DOHH2 (cell line): ENCODE results near the gene GNGT2.

Experiments used
- H3F3A ChIP-seq: fragments of 200-600 bp; sonication (generic), shearing (Covaris generic); 2 replicates; pipeline ENCODE4 v1.6.0; 2016; ENCODE audit warnings: antibody characterized with exemption, mild to moderate bottlenecking; ENCODE audit not compliant: control insufficient read depth, insufficient read depth
- H3K27ac ChIP-seq: fragments of 200-600 bp; sonication (generic); 2 replicates; pipeline ENCODE4 v1.5.1; 2014; ENCODE audit warnings: low read depth, mild to moderate bottlenecking, low read length, moderate library complexity
- H3K27me3 ChIP-seq: fragments of 200-600 bp; sonication (generic); 2 replicates; pipeline ENCODE4 v1.6.1; 2014; ENCODE audit warnings: mild to moderate bottlenecking, low read length, mixed read lengths; ENCODE audit not compliant: control insufficient read depth
- H3K36me3 ChIP-seq: fragments of 200-600 bp; sonication (generic); 2 replicates; pipeline ENCODE4 v1.6.1; 2014; ENCODE audit warnings: mild to moderate bottlenecking, low read length, moderate library complexity, mixed read lengths; ENCODE audit not compliant: control insufficient read depth
- H3K4me1 ChIP-seq: fragments of 200-600 bp; sonication (generic); 2 replicates; pipeline ENCODE4 v1.6.1; 2014; ENCODE audit warnings: mild to moderate bottlenecking, low read length, mixed read lengths; ENCODE audit not compliant: control insufficient read depth
- H3K4me2 ChIP-seq: fragments of 200-600 bp; sonication (generic); 2 replicates; pipeline ENCODE4 v1.6.0; 2014; ENCODE audit warnings: mild to moderate bottlenecking, low read length, moderate library complexity
- H3K4me3 ChIP-seq: fragments of 200-600 bp; sonication (generic); 2 replicates; pipeline ENCODE4 v1.5.1; 2014; ENCODE audit warnings: mild to moderate bottlenecking, low read length, mixed read lengths
- H3K79me2 ChIP-seq: fragments of 200-600 bp; sonication (generic); 2 replicates; pipeline ENCODE4 v1.6.1; 2014; ENCODE audit warnings: mild to moderate bottlenecking, low read length, mixed read lengths; ENCODE audit not compliant: control insufficient read depth
- H3K9me2 ChIP-seq: fragments of 200-600 bp; sonication (generic); replicated peaks from 2 replicates; pipeline ENCODE4 v1.6.1; 2014; ENCODE audit warnings: mild to moderate bottlenecking, low read length, mixed read lengths; ENCODE audit not compliant: control insufficient read depth
- H3K9me3 ChIP-seq: fragments of 200-600 bp; sonication (generic); 2 replicates; pipeline ENCODE4 v1.6.1; 2014; ENCODE audit warnings: antibody characterized with exemption, low read length, mixed read lengths; ENCODE audit not compliant: control insufficient read depth, insufficient read depth
- H4K20me1 ChIP-seq: fragments of 200-600 bp; sonication (generic); 2 replicates; pipeline ENCODE4 v1.6.0; 2014; ENCODE audit warnings: low read depth, mild to moderate bottlenecking, antibody characterized with exemption, low read length, moderate library complexity; ENCODE audit not compliant: control insufficient read depth, insufficient read depth
- CTCF ChIP-seq: fragments of 200-600 bp; sonication (generic); IDR thresholded peaks from one replicate; pipeline ENCODE4 v1.5.1; 2014; ENCODE audit warnings: antibody characterized with exemption, mild to moderate bottlenecking, low read depth, low read length; ENCODE audit not compliant: poor library complexity, severe bottlenecking
- EZH2phosphoT487 ChIP-seq: fragments of 200-600 bp; sonication (generic); IDR thresholded peaks from 2 replicates; pipeline ENCODE4 v1.6.1; 2017; ENCODE audit warnings: borderline replicate concordance, mild to moderate bottlenecking, antibody characterized with exemption, low read length, moderate library complexity, mixed read lengths

Gene GNGT2

GRCh38 chr17:49195751-49196150 lies 14.6 kb downstream of the GNGT2 start:
- Histone ChIP-seq H3K9me2 (no peaks in the 10 kb centered on the region), H3K4me1 (peaks cover 23% of the 10 kb centered on the region), H3F3A (peaks cover 14% of the 10 kb centered on the region), H3K27ac (no peak overlapping the region), H3K27me3 (no peaks in the 10 kb centered on the region), H3K36me3 (no peaks in the 10 kb centered on the region), H3K4me2 (no peak overlapping the region), H3K4me3 (no peak overlapping the region), H4K20me1 (no peaks in the 10 kb centered on the region), H3K79me2 (no peaks in the 10 kb centered on the region), H3K9me3 (no peaks in the 10 kb centered on the region)
- TF ChIP-seq EZH2phosphoT487 = no peak
- TF ChIP-seq CTCF = no peak

- peak overlapping the region; percentile 81 for H3K4me3 ChIP-seq
- no peaks in the 10 kb centered on the region for H3K27me3 ChIP-seq
- no peaks in the 10 kb centered on the region for H4K20me1 ChIP-seq
- peaks cover 29% of the 10 kb centered on the region for H3K4me1 ChIP-seq
- H3F3A ChIP-seq = peaks cover 14% of the 10 kb centered on the region
- H3K27ac ChIP-seq = no peak overlapping the region
- no peaks in the 10 kb centered on the region for H3K79me2 ChIP-seq
- no peaks in the 10 kb centered on the region for H3K9me2 ChIP-seq
- TF ChIP-seq CTCF (no peak), EZH2phosphoT487 (no peak)
- no peaks in the 10 kb centered on the region for H3K9me3 ChIP-seq
- H3K4me2 ChIP-seq = peak overlapping the region; percentile 80
- no peaks in the 10 kb centered on the region for H3K36me3 ChIP-seq
Measured at GRCh38 chr17:49194297-49194607, 16.1 kb downstream of the GNGT2 start.

- no peaks in the 10 kb centered on the region for H3K9me2 ChIP-seq
- TF ChIP-seq CTCF = no peak
- no peak for TF ChIP-seq EZH2phosphoT487
- H3K4me3 ChIP-seq = peak overlapping the region; percentile 81
- H4K20me1 ChIP-seq = no peaks in the 10 kb centered on the region
- H3K4me1 ChIP-seq = peaks cover 29% of the 10 kb centered on the region
- H3K4me2 ChIP-seq = peak overlapping the region; percentile 80
- no peaks in the 10 kb centered on the region for H3K9me3 ChIP-seq
- no peaks in the 10 kb centered on the region for H3K27me3 ChIP-seq
- peaks cover 14% of the 10 kb centered on the region for H3F3A ChIP-seq
- H3K79me2 ChIP-seq = no peaks in the 10 kb centered on the region
- H3K36me3 ChIP-seq = no peaks in the 10 kb centered on the region
- peak overlapping the region; percentile 93 for H3K27ac ChIP-seq
Measured at GRCh38 chr17:49193513-49194296, 16.7 kb downstream of the GNGT2 start.
